ENCODE data around the gene OR1J2. TPM values are rescaled to one million over a fixed set of nuclear protein-coding genes. Genes with fewer than 3 reads are reported as not detected.
"Not testable (repeated sequence)": the region's sequence is repeated elsewhere in the genome, so short reads cannot be mapped to it uniquely, and the experiment has no call there.

OR1J2 gene, protein sequence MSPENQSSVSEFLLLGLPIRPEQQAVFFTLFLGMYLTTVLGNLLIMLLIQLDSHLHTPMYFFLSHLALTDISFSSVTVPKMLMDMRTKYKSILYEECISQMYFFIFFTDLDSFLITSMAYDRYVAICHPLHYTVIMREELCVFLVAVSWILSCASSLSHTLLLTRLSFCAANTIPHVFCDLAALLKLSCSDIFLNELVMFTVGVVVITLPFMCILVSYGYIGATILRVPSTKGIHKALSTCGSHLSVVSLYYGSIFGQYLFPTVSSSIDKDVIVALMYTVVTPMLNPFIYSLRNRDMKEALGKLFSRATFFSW
- 0.42 TPM for total RNA-seq

DNA sequence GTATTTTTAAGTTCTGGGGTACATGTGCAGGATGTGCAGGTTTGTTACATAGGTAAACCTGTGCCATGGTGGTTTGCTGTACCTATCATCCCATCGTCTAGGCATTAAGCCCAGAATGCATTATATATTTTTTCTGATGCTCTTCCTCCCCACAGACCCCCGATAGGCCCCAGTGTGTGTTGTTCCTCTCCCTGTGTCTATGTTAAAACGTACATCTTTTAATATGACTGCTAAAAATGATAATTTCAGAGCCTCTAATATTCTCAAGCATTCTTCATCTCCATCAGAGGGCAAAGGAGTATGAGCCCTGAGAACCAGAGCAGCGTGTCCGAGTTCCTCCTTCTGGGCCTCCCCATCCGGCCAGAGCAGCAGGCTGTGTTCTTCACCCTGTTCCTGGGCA is at the start of gene OR1J2:
OR1J2 (plus strand) TSS at position 301 of the 400 bp plus-strand sequence; CDS start at position 301, 0 bp downstream.
- no peak for DNase-seq (ENCODE audit: low spot score)

DNA sequence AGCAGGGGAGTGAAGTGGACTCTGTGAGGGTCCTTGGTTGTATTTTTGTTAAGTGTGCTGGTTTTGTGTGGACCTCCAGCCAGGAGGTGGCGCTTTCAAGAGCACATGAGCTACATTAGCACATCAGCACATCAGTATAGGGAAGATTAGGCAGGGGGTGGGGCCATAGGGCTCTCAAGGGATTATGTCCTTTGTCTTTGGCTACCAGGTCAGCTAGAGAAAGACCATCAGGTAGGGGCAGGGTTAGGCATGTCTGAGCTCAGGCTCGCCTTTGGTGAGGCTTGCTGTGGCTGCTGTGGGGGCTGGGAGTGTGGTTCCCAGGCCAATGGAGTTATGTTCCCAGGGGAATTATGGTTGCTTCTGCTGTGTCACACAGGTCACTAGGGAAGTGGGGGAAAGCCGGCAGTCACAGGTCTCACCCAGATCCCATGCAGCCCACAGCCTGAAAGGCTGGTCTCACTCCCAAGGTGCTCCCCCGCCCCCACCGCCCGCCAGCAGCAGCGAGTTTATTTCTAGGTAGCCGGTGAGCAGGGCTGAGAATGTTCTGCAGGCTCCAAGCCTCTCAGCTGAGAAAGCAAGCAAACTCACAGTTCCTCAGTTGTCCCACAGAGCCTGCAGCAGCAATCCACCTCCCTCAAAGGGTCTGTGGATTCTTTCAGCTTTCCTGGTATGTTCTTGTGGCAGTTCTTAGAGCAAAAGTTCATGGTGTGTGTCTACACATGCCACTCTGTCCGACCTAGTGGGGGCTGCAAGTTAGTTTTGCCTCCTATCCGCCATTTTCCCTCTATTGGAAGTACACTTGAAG is 46.6 kb upstream of the OR1J2 start:
- no peak for DNase-seq (ENCODE audit: low spot score)

DNA sequence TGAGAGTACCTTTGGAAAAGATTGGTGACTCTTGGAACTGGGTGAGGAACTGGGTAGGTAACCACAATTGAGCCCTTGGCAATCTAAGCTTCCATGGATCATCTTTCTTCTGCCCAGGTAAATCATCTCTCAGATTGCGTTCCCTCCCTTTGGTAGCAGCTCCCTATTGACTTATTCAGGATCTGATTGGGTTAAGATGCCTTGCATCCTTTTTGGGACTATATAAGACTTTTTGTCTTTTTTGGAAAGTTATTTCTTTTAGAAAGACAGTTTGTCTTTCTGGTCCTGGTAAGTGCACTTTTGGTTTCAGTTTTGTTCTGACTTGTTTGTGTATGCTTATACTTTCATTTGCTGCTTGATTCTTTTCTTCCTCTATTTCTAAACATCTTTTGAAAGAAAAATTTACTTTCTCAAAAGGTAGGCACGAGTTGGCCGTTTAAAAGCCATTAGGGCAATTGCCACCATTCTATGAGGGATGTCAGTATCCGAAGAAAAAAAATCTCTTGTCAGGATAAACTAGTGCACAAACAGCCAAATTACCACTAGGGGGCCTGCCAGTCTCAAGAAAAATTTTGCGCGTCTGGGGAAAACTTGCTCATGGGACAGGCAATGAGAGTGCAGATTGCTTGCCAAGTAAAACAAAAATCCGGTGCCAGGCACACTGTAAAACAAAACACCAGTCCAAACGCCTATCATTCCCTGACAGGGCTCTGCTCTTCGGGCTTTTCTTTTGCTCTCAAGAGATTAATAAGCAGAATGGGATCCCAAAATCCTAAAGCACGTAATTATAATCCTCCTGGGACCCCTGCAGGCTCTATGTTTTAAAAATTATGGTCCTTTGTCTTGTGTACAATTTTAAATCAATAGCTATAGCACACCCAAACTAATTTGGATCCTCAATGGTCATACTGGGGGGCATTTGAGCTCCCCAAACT is 45.7 kb upstream of the OR1J2 start:
- DNase-seq (ENCODE audit: low spot score), result peak; percentile 87

DNA sequence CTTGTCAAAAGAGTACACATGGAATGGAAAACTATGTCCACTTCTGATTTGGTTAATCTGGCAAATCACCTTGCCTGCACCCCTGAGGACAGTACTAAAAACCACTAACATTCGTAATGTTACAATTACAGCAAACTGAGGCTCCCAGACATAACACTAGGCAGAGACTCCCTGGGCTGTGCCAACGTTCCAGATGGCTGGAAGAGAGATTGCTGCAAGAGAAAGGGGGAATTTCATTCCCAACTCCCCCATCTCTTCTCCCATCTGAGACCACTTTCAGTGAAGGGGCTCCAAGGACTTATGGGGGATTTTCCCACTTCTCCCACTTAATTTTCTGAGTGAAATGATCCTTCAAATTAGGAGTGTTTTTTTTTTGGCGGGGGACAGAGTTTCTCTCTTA is 44.1 kb upstream of the OR1J2 start:
- DNase-seq (ENCODE audit: low spot score), result no peak

DNA sequence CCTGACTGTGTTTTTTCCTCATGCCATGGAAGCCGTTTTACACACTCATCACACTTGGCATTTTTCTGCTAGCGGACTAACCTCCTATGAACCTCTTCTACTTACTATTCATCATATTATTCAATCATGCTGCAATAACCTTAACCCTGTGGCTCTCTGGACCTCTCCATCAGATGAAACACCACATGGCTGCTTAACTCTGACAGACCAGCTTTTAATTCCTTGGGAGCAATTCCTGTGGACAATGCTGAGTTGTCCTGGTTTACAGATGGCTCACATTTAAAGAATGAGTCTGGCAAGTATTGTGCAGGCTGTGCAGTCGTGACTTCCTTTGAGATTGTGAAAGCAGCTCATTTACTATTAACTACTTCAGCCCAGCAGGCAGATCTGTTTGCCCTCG is 41.9 kb upstream of the OR1J2 start:
- DNase-seq (ENCODE audit: low spot score), result no peak

DNA sequence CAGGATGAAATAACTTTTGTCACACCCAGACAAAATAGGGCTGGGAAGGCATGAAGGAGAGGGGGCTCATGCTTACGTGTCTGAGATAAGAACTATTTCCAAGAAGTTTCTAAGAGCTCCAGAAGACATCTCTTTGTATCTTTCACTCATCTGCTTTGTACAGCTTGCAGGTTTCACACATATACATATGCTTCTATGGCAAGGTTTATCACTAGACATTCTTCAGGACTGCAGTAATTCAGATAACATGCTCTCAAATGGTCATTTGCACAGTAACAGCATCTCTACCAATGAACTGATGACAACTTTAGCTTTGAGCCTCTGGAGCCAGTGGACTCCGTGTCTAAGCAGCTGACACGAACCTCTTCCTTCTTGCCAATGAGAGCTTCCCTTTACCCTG is 36.0 kb upstream of the OR1J2 start:
- DNase-seq (ENCODE audit: low spot score), result no peak

DNA sequence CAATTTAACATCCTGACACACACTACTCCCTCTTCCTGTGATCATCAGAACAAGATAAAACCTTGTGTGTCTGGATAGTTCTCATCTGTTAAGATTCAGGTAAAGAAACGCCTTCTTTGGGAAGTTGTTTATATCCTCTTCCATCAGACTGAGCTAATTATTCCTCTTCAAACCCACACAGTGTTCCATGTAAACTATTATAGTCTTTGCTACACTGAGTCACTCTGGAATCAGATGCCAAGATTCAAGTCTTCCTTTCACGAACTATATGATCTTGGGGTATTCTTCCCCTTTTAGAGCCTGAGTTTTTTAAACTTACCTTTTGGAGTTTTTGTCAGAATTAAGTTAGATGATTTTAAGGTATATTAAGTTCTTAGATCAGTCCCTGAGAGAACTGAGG is 34.9 kb upstream of the OR1J2 start:
- no peak for DNase-seq (ENCODE audit: low spot score)

DNA sequence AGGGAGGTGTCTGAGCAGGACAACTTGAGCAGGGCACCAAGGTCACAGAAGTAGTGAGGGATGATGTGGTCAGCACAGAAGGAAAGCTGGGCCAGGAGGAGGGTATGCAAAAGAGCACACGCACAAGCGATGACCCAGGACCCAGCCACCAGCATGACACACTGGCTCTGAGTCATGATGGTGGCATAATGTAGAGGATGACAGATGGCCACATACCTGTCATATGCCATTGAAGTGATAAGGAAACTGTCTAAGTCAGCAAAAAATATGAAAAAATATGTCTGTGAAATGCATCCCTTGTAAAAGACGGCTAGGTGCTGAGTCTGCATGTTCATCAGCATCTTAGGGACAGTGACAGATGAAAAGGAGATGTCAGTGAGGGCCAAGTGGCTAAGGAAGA is 33.3 kb upstream of the OR1J2 start:
- no peak for DNase-seq (ENCODE audit: low spot score)

DNA sequence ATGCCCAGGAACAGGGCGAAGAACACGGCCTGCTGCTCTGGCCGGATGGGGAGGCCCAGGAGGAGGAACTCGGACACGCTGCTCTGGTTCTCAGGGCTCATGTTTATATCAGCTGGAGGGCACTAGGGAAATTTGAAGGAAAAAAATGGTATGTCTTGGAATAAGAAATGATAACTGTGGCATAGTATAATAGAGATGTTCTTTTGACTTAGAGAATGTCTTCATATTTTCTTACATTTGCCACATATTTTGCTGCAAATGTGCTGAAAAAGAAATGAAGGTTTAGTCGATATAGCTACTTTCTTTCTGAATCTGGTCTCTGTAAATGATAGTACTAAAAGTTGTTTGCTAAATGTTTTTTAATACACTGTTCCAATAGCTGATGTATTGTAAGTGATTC is 32.8 kb upstream of the OR1J2 start, which contains the start of gene OR1J1:
OR1J1 (minus strand) TSS at position 101 of the 400 bp plus-strand sequence; CDS start at position 101, 0 bp downstream.
- no peak for DNase-seq (ENCODE audit: low spot score)

DNA sequence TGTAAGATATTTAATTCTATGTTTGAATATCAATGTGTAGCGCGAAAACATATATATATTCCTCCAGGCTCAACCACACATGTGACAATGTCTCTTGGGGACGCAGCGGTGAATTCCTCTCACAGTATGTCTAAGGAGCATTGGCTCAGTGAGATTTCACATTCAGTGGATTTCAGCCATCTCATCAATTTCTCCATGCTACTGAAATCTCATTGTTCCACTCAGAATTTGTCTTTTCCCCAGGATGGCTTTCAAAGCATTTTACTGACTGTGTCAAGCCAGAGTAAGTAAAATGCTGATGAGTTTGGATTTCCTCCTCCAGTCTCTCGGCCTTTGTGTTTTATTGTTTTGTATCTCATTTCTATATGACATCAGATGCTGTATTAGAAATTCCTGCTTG is 31.5 kb upstream of the OR1J2 start:
- no peak for DNase-seq (ENCODE audit: low spot score)

DNA sequence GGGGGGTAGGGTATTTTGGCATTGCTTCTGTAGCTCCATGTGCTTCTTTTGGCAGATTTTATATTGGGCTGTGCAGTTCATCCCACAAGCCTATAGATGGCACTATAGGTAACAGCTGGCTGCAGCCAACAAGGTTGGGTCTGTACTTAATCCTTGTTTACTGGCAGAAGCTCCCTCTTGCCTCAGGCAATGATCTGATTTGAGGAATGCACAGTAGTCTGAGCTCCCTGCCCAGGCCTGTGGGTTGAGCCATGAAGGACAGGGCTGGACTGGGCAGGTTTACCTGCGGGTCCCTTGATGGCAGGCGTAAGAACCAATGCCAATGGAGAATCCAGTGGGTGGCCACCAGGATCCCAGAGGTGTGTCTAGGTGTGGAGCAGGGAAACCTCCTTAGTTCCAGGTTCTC is 11.7 kb upstream of the OR1J2 start:
- peak; percentile 44 for DNase-seq (ENCODE audit: low spot score)

DNA sequence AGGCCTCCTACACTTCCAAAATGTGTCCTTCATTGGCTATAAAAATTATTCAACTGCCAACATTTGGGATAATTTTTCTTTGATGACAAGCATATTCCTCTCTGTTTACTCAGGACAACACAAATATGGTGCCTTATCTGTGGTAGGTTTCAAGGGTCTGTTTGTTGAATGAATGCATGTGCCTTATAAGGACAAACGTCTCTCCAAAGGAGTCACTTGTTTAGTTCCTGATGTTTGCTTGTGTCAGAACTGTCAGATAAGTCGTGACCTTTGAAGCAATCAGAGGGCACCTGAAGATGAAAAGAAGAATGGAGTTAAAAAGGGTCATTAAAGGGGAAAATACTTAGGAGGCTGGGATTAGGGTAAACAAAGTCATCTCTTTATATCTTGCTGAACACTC is 3.6 kb upstream of the OR1J2 start:
- no peak for DNase-seq (ENCODE audit: low spot score)

DNA sequence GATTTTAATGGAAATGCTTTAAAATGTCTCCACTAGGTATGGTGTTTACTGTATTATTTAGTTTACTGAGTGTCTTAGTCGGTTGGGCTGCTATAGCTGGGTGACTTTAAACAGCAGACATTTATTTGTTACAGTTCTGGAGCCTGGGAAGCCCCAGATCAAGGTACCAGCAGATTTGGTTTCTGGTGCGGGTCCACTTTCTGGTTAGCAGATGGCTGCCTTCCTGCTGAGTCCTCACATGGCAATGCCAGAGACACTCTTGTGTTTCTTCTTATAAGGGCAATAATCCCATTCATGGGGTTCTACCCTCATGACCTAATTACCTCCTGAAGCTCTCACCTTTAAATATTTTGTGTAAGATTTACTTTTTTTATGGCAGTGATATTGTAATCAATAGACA is 7.6 kb downstream of the OR1J2 start:
- DNase-seq (ENCODE audit: low spot score), result no peak

DNA sequence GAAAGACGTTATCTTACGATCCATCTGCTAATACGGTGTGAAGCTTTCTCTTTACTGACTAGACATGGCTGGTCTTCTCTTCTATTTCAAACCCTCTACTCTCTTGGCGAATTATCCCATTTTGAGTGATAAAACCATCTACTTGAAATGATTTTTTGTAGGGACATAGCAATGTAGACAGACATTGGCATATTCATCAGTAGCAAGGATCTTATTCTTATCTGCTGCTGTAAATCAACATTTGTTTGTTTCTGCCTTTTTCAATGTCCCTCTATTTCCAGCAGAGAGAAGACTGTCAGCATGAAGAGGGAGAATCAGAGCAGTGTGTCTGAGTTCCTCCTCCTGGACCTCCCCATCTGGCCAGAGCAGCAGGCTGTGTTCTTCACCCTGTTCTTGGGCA is 8.2 kb downstream of the OR1J2 start, which contains the start of gene OR1J4:
OR1J4 (plus strand) TSS at position 301 of the 400 bp plus-strand sequence; CDS start at position 301, 0 bp downstream.
- no peak for DNase-seq (ENCODE audit: low spot score)

DNA sequence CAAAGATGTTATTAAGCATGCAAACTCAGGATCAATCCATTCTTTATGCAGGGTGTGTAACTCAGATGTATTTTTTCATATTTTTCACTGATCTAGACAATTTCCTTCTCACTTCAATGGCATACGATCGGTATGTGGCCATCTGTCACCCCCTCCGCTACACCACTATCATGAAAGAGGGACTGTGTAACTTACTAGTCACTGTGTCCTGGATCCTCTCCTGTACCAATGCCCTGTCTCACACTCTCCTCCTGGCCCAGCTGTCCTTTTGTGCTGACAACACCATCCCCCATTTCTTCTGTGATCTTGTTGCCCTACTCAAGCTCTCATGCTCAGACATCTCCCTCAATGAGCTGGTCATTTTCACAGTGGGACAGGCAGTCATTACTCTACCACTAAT is 8.8 kb downstream of the OR1J2 start:
- no peak for DNase-seq (ENCODE audit: low spot score)

DNA sequence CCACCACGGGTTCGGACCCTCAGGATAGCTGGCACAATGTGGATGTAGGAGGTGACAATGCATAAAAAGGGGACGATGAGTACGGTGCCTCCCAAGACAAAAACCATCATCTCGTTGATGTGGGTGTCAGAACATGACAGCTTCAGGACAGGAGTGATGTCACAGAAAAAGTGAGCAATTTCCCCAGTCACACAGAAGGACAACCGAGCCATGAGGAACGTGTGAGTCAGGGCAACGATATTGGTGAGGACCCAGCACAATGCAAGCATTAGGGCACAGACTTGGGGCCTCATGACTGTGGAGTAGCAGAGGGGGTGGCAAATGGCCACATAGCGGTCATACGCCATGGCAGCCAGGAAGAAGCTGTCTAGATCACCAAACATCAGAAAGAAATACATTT is 16.0 kb downstream of the OR1J2 start:
- no peak for DNase-seq (ENCODE audit: low spot score)

DNA sequence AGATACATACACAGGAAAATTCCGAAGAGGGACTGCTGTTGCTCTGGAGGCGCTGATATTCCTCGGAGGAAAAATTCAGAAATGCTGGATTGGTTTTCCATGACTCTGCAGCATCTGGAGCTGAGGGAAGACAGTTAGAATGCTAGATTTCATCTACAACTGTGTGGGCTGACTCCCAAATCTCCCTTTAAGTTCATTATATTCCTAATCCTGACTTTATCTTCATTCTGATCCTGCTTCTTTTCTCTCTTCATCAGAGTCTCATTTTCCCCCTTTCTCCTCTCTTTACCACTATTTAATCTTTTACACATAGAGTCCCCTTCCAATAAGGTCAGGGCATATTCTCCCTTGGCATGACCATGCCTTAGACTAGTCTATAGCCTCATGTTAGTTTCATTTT is 16.6 kb downstream of the OR1J2 start, which contains the start of gene OR1N1:
OR1N1 (minus strand) TSS at position 101 of the 400 bp plus-strand sequence; CDS start at position 101, 0 bp downstream.
- DNase-seq (ENCODE audit: low spot score), result no peak

DNA sequence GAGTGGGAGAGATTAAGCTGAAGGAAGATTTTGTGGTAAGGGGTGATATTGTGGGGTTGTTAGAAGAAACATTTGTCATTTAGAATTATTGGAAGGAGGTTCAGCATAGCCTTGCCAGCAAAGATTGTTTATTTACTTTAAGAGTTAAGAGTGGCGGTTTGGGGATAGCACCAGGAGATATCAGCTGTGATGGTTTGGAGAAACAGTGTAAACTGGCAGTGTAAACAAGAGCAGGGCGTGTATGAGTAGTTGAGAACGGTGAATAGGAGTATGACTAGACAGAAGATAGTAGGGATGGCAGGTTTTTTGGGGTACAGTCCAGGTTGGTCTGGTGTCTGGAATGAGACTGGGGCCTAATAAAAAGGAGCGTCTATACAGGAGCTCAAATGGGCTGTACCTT is 20.6 kb downstream of the OR1J2 start:
- DNase-seq (ENCODE audit: low spot score), result not testable (repeated sequence)

DNA sequence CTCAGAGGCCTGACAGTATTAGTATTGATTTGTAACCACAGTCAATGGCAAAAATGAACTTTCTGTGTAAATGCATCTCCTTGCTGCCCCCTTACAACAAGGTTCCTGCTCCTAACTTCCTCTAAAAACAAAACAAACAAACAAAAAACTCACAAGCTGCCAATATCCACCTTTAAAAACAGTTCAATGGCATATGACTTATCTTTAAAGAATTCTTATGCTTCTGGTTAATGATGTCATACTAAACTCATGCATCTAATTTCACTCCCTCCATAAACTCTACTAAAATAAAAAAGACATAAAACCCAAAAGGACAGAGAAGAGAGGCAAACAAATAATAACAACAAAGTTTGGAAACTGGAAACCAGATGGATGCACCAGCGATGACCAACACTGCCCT is 25.5 kb downstream of the OR1J2 start:
- no peak for DNase-seq (ENCODE audit: low spot score)

DNA sequence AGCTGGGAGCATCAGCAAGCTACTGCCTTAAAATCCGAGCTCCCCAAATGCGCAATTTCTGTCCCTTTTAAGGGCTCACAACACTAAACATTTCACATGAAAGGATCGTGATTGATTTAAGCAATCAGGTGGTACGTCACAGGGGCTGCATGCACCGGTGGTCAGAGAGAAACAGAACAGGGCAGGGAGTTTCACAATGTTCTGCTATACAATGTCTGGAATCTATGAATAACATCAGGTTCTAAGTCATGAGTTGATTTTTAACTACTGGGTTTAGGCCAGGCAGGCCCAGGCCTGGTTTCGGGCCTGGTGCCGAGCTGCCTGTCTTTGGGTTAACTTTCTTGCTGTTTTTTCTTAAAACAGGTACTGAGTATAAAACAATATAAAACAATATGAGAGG is 26.5 kb downstream of the OR1J2 start:
- DNase-seq (ENCODE audit: low spot score), result not testable (repeated sequence)

DNA sequence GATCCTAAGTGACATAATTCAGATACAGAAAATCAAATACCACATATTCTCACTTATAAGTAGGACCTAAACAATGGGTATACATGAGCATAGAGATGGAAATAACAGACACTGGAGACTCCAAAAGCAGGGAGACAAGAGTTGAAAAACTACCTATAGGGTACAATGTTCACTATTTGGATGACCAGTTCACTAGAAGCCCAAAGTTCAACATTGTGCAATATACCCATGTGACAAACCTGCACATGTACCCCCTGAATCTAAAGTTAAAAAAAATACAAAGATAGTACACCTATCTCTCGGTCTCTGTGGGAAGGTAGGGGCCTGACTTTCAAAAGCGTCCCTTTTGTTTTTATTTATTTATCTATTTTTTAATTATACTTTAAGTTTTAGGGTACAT is 28.2 kb downstream of the OR1J2 start:
- no peak for DNase-seq (ENCODE audit: low spot score)

DNA sequence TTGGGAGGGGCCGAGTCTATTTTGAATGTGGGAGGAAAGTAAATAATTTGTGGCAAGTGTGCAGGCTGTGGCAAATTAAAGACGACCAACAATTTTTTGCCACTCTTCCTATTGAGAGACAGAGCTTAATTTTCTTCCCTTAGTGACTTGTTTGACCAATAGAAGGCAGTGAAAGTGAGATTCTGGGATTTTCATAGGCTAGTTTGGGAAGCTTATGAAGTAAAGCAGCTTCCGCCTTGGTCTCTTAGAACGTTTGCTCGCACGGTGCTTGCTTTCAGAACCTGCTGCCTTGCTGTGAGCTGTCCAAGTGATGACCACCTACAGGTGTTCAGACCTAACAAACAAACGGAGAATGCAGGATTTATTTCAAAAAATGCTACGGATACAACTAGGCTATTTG is 35.6 kb downstream of the OR1J2 start:
- no peak for DNase-seq (ENCODE audit: low spot score)
